ENCODE results near the gene PPP6R2.

Gene PPP6R2

DNA sequence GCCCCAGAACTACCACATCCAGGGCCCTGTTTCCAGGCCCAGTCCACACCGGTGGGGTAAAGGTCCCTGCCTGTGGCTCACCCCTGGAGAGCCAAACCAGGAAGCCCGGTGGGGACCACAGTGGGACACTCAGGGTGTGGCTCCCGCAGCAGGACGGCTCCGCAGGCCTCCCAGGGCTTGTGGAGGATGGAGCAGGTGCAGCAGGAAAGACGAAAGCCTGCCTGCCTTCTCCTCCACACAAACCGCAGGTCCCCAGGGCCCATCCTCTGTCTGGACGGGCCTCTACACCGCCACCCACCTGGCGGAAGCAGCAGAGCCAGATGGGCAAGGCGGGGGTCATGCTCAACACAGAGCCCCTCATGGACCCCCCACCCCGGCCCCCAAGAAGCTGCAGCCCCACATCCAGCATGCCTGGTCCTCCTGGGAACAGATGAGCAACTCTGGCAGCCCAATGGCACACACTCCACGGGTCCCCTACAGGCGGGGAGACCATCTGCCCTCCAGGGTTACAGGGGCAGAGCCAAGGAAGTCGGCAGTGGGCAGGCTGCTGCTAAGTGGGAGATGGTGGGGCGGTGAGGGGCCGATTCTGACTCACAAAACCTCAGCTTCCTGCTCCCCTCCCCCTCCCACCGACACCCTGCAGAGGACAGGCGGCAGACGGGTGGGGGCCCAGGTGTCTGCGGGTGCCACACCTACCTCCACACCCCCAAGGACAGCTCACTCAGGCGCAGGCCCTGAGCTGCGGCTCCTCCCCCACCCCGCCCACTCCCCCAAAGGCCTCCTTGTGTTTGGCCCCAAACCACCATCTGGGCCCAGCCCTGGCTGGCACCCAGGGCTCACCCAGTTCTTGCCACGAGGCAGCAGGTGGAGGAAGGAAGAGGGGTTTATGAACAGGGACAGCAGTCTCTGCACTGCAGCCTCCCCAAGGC is 126.5 kb downstream of the PPP6R2 start:
- TF ChIP-seq, protein P1, sequence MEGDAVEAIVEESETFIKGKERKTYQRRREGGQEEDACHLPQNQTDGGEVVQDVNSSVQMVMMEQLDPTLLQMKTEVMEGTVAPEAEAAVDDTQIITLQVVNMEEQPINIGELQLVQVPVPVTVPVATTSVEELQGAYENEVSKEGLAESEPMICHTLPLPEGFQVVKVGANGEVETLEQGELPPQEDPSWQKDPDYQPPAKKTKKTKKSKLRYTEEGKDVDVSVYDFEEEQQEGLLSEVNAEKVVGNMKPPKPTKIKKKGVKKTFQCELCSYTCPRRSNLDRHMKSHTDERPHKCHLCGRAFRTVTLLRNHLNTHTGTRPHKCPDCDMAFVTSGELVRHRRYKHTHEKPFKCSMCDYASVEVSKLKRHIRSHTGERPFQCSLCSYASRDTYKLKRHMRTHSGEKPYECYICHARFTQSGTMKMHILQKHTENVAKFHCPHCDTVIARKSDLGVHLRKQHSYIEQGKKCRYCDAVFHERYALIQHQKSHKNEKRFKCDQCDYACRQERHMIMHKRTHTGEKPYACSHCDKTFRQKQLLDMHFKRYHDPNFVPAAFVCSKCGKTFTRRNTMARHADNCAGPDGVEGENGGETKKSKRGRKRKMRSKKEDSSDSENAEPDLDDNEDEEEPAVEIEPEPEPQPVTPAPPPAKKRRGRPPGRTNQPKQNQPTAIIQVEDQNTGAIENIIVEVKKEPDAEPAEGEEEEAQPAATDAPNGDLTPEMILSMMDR (IDR thresholded peaks at IDR 0.05; ENCODE audit: insufficient read depth, low read length, missing control alignments): no peak
- DNase-seq (ENCODE audit: low read depth, low spot score): no peak
- CTCF ChIA-PET: interaction anchor here (1.1 to 1.3 kb wide), 3 partner anchors 13 to 150 kb away, joined by 3 to 4 read pairs (median 3); partner anchors contain the start of gene SCO2
- no peak overlapping the region for H3K4me3 ChIP-seq (ENCODE audit: low read depth, low read length)
- POLR2A ChIA-PET: interaction anchor here (1.3 kb wide), 1 partner anchor 55 kb away, joined by 4 read pairs; the partner anchor contains the start of gene SCO2

DNA sequence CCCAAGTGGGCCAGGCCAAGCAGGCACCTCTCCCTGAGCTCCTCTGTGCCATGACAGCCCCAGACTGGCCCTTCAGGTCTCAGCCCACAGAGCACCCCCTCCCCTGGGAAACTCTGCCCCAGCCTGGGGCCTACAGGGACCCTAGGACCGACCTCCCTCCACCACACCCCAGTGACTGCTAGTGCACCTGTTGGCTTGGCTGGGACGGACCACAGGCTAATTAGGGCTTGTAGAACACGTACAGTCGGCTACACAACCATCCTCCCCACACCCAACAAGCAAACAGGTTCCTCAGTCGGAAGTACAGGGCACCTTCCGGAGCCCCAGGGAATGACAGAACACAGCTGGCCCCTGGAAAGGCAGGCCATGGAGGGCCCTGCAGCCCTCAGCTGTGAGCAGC is 127.4 kb downstream of the PPP6R2 start:
- TF ChIP-seq, protein P1 (IDR thresholded peaks at IDR 0.05; ENCODE audit: insufficient read depth, low read length, missing control alignments): no peak
- POLR2A ChIA-PET: interaction anchor here (1.3 kb wide), 1 partner anchor 55 kb away, joined by 4 read pairs; the partner anchor contains the start of gene SCO2
- no peak for DNase-seq (ENCODE audit: low read depth, low spot score)
- CTCF ChIA-PET: interaction anchor here (0.5 to 1.3 kb wide), 4 partner anchors 14 to 149 kb away, joined by 3 to 4 read pairs (median 3); partner anchors contain the start of gene SCO2
- H3K4me3 ChIP-seq (ENCODE audit: low read depth, low read length): no peak overlapping the region

DNA sequence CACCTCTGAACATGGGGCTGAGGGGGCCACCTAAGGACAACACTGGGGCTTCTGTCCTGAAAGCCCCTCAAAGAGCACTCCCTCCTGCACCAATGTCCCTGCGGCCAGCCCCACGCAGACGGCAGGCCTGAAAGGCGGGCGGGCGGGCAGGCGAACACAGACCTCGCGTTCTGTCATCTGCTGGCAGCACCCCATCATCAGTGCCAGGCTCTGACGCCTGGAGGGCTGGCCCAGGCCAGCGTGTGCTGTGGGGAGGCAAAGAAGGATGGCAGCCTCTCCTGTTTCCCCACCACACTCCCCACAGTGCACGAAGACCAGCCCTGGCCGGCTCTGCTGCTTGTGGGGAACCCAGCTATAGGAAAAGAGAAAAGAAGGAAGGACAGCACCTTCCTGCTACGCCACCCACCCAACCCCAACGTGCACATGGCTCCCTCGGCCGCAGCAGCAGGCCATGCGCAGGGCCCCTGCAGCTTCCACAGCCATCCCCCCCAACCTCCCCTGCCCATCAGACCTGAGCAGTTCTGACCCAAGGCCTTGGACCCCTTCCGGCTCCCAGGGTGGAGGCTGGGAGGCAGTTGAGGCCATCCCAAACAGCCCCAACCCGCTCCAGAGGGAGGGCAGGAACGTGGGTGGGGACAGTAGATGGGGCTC is 128.2 kb downstream of the PPP6R2 start:
- H3K4me3 ChIP-seq (ENCODE audit: low read depth, low read length): no peak overlapping the region
- ChIA-PET CTCF (interaction anchor here (1.3 to 2.0 kb wide), 2 partner anchors 15 to 26 kb away, joined by 3 to 8 read pairs; no protein-coding TSS in a partner anchor), POLR2A (no interaction called here)
- no peak for DNase-seq (ENCODE audit: low read depth, low spot score)
- TF ChIP-seq, protein P1 (IDR thresholded peaks at IDR 0.05; ENCODE audit: insufficient read depth, low read length, missing control alignments): no peak

DNA sequence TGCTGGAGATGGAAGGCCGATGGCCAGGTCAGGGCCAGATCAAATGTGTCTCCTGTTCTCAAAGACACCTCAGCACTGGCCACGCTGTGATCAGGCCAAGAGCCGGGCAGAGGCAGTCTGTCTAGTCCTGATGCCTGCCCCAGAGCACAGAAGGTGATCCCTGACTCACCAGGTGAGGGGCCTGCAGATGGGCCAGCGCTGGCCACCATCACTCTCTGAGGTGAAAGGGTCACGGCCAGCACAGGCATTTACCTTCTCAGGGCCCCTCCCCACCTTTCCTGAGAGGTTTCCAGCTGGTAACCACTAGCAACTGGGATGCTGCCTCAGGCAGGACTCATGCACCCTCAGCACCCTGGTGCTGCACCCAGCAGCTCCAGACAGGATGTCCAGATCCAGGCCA is 128.8 kb downstream of the PPP6R2 start:
- DNase-seq (ENCODE audit: low read depth, low spot score): no peak
- CTCF ChIA-PET: interaction anchor here (1.3 to 2.0 kb wide), 2 partner anchors 25 to 227 kb away, joined by 3 to 8 read pairs; partner anchors contain the start of gene TUBGCP6
- H3K4me3 ChIP-seq (ENCODE audit: low read depth, low read length): no peak overlapping the region
- TF ChIP-seq, protein P1 (IDR thresholded peaks at IDR 0.05; ENCODE audit: insufficient read depth, low read length, missing control alignments): no peak
- POLR2A ChIA-PET: no interaction called here

DNA sequence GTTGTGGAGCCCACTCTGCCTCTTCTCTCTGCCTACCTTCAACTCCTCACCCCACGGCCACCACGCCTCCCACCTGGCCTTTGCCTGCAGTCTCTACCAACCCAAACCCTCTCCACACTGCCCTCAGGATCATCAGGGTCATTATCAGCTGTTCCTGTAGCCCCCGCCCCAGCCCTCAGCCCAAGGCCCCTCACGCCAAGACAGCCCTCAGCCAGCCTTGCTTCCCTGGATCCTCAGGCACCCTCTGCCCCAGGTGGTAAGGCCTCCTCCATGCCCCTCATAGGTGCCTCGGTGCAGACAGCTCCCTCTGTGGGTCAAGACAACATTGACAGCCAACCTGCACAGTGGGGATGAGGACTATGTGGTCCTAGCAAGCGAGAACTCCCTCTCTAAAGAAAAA is 130.0 kb downstream of the PPP6R2 start:
- CTCF ChIA-PET: interaction anchor here (1.0 to 2.0 kb wide), 5 partner anchors 9 to 228 kb away, joined by 3 to 8 read pairs (median 3); partner anchors contain the start of gene TUBGCP6
- peak overlapping the region; percentile 68 for H3K4me3 ChIP-seq (ENCODE audit: low read depth, low read length)
- POLR2A ChIA-PET: no interaction called here
- DNase-seq (ENCODE audit: low read depth, low spot score): no peak
- TF ChIP-seq, protein P1 (IDR thresholded peaks at IDR 0.05; ENCODE audit: insufficient read depth, low read length, missing control alignments): peak; percentile 12

All from AG04449 (cell line).